ENCODE measurements around the gene SSTR3.

DNA sequence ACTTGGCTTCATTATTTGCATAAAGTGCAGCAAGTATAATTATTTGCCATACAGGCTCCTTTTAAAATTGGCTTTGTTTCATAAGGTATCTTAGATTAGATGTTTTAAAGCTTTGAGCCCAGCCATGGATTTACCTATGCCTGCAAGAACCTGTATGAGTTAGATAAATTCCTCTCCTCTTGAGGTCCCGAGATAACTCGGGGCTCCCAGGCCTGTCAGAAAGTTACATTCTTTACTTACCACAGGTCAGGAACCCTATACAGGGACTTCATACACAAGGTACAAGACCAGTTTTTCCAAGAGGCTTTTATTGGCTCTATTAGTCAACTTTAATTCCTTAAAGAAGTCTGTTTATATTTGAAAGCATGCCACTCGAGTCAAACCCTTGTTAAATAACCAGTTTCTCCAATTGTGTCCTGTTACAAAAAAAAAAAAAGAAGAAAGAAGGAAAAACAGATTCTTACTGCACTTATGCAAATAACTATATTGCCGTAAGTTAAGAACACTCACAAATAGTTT, 22.0 kb downstream of the SSTR3 start:
- TF ChIP-seq, protein P1, sequence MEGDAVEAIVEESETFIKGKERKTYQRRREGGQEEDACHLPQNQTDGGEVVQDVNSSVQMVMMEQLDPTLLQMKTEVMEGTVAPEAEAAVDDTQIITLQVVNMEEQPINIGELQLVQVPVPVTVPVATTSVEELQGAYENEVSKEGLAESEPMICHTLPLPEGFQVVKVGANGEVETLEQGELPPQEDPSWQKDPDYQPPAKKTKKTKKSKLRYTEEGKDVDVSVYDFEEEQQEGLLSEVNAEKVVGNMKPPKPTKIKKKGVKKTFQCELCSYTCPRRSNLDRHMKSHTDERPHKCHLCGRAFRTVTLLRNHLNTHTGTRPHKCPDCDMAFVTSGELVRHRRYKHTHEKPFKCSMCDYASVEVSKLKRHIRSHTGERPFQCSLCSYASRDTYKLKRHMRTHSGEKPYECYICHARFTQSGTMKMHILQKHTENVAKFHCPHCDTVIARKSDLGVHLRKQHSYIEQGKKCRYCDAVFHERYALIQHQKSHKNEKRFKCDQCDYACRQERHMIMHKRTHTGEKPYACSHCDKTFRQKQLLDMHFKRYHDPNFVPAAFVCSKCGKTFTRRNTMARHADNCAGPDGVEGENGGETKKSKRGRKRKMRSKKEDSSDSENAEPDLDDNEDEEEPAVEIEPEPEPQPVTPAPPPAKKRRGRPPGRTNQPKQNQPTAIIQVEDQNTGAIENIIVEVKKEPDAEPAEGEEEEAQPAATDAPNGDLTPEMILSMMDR (conservative IDR thresholded peaks at IDR 0.05): no peak
- no peak for TF ChIP-seq ZFX (IDR thresholded peaks at IDR 0.05)
